Activated T-helper 9 cell treated with anti-CD3 and anti-CD28 coated beads, Interleukin-2, amount 50 U/mL, for 16 hours (primary cell): ENCODE measurements around the gene KDM8.

Experiments used
- DNase-seq: peaks from one replicate; pipeline ENCODE4 v3.0.0-alpha.2; 2020; ENCODE audit warnings: low read depth

Gene KDM8

GRCh38 chr16:27215660-27216059, 12.3 kb downstream of the KDM8 start:
- no peak for DNase-seq

DNA sequence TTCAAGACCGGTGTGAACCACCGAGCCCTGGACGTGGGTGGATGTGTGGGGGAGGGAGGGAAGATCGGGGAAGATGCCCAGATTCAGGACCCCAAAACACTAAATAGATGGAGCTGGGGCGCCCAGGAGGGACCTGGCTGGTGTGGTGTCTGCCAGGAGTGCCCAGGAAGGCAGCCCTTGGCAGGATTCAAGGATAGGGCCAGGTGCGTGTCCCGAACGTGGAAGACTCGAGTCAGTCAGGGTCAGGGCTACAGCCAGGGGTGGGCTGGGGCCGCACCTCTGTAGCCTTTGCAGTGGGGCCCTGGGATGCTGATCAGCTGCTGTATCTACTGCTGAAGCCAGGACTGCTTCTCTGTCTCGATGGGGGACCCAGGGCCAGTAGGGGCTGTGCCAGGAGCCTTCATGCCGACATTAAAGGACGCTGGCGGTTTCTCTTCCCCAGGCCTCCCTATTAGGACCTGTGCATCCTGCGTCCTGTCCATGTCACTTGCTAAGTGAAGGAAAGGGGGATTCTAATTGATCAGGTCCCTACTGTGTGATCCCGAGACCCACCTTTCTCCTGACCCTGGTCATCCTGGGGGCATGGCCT, 13.1 kb downstream of the KDM8 start:
- no peak for DNase-seq

DNA sequence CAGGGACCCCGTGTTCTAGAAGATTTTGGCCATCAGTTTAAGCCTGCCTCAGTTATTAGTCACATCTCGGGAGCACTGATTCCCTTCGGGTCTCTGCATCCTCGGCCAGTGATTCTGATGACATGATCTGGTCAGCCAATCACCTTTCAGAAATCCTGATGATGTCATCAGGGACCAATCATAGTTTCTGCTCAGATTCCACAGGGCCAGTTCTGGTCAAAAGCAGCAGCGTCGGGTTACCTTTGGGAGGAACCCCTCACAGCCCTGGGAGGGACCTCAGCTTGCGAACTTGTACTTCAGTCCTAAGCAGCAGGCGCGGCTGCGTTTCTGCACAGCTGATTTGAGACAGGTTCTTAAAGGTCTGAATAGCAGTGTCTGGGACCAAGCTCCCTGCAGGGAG, 13.9 kb downstream of the KDM8 start:
- DNase-seq = no peak

GRCh38 chr16:27218756-27219155, 15.4 kb downstream of the KDM8 start:
- no peak for DNase-seq

- no peak for DNase-seq
Observed at GRCh38 chr16:27219161-27219560, 15.8 kb downstream of the KDM8 start.

- DNase-seq = no peak
Observed at GRCh38 chr16:27220120-27220519, 16.8 kb downstream of the KDM8 start.

DNA sequence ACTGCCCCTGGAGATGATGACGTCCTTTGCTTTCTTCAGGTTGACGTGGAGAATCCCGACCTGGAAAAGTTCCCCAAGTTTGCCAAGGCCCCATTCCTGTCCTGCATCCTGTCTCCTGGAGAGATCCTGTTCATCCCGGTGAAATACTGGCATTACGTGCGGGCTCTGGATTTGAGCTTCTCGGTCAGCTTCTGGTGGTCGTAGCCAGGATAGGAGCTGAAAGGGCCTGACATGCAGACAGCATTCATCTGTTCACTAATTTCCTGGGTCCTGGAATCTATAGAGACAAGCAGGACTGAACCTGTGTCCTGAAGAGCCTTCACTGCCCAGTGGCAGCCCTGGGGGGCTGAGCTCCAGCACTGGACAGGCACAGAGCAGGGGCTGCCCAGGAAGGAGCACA, 17.2 kb downstream of the KDM8 start:
- DNase-seq = no peak

DNA sequence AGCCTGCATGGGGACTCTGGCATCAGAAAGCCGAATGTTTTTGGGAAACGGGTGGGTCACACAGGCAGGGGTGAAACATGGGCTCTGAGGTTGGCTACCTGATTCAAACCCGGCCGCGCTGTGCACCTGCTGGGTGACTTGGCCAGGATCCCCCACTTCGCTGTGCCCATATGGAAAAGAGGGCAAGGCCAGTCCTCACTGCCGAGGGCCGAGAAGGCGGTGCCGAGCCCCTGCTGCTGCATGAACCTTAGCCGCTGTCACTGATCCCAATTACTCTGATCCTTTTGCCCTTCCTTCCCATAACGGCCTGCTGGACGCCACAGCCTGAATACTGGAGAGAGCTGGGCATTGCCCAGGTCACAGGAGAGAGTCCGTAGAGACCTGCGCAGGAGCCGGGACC, 17.7 kb downstream of the KDM8 start:
- no peak for DNase-seq

DNA sequence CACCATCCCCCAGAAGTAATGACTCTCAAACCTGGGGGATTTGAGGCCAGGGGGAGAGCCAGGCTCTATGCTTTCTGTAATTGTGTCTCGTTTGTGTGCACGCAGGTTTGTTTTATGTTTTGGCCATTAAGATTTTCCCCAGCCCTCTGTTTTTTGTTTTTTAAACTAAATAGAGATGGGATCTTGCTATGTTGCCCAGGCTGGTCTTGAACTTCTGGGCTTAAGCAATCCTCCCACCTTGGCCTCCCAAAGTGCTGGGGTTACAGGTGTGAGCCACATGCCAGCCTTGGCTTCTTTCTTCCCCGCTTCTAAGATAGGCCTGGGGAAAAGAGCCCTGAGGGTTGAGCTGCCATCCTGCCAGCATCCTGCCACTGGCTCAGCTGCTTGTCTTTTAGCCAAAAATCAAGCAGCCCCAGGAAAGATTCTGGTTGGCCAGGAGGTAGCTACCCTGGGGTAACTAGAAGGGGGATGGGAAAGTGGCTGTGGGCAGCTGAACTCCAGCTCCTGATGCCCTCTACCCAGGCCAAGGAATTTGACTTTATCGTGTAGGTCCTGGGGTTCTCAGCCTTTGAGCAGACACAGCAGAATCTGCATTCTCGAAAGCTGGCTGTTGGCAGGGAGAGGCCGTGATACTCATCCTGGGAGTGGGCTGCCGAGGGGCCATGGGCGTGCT, 18.4 kb downstream of the KDM8 start:
- DNase-seq = no peak

- no peak for DNase-seq
Observed at GRCh38 chr16:27222249-27223225, 19.2 kb downstream of the KDM8 start.

GRCh38 chr16:27223226-27223610, 19.9 kb downstream of the KDM8 start:
- no peak for DNase-seq

DNA sequence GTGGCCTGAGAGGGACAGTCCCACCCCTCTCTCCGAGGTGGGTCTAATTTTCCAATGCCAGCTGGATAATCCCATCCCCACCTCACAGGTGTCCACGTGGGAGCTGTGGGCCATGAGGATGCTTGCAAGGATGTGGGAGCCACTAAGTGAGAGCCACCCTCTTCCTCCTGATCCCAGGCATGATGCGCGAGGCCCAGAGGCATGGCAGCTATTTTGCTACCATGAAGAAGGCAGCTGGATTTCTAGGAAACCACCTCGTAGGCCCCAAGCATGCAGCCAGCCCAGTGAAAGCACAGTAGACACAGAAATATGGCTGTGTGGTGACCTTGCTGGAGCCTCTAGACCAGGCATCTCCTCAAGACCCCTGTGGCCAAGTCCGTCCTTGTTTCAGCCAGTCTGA, 20.4 kb downstream of the KDM8 start:
- no peak for DNase-seq

GRCh38 chr16:27224271-27224737, 21.0 kb downstream of the KDM8 start:
- DNase-seq = no peak

DNA sequence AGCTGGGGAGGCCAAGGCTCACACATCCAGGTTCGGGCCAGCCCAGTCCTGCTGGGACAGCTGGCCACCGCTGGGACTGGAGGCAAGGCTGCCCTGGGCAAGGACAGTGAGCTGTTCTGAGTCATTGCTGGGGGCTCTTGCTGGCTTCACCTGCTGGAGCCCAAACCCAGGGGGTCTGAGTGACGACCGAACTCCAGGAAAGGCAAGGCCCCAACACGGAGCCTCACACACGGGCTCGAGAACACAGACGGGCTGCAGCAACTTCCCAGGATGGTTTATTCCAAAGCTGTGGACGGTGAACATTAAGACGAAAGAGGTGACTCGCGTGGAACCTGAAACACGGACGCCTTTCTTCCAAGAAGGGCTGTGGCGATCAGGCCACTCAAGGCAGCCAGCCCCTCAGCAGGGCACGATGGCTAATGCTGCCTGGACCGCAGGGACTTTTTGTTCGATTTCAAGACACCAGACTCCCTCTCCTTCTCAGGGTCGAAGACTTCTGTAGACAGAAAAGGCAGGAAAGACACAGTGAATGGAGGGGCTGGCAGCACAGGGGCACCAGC, 21.5 kb downstream of the KDM8 start:
- DNase-seq = no peak

GRCh38 chr16:27225536-27226360, 22.4 kb downstream of the KDM8 start:
- no peak for DNase-seq

DNA sequence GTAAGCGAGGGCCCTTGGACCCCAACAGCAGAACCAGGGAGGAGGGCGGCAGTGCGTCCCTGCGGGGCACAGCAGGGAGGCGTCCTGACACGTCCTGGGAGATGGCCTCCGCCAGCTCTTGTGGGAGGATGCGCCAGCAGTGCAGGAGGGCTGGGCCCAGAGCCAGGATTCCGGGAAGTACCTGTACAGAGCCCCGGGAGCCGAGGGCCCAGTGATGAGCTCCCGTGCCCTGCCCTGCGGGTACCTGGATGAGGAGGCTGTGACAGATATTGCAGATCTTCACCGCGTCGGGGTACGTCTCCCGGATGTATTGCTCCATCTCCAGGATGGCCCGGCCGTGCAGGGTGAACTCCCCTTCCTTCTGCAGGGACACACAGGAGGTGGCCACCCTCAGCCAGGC, 23.1 kb downstream of the KDM8 start:
- no peak for DNase-seq

DNA sequence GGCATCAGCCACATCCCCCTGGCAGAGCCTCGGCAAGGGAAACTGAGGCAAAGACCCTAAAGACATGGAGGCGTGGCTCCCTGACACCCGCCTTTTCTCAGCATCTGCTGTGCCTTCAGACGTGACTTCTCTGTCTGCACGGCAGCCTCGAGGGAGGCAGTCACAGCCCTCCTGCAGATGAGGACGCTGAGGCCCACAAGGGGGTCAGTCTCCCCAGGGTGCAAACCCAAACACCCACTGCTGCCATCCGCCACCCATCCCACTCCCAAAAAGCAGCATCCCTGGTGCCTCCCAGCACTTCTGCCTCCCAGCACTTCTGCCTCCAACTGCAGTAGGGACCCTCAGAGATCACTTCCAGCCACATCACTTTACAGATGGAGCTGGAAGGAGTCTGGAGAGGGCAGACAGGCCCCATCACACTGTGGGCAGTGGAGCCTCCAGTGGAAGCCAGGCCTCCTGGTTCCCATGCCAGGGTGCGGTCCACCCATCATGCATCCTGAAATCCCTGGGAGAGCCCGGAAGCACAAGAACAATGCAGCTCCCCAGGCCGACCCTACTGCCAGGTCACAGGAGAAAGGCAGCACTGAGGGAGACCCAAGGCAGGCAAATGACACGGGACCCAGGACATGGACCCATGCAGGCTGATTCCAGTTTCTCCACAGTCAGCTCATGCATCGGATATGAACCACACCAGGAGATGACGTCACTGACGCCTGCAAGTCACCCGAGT, 23.8 kb downstream of the KDM8 start:
- DNase-seq = no peak

- no peak for DNase-seq
Observed at GRCh38 chr16:27228045-27228444, 24.7 kb downstream of the KDM8 start.

- DNase-seq = no peak
Observed at GRCh38 chr16:27228621-27229501, 25.5 kb downstream of the KDM8 start.

DNA sequence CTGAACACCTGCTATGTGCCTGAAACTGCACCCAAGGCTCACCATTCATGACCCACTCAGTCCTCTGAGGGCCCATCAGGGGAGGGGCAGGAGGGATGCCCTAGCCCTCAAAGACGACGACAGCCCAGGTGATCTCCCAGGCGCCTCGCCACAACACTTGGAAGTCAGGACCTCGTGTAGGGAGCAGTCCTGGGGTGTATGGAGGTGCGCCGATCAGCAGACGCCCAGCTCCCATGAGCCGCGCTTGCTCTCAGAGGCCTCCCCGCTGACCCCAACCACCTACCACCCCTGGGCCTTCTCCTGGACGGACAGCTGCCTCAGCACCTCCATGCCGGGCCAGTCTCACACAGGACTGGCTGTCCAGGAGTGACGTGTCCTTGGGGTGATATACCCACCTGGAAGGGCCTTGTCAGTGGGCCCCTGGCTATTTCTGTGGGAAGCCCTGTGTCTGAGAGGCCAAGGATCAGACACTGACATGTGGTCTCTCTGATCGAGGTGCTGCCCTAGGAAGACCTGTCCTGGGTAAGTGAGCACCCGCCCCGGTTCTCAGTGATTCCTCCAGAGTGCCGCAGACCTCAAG, 26.7 kb downstream of the KDM8 start:
- DNase-seq = no peak
